Measurements from ENCODE around the gene MYH6.
"Not testable (repeated sequence)": the region's sequence is repeated elsewhere in the genome, so short reads cannot be mapped to it uniquely, and the experiment has no call there.

Gene MYH6

GRCh38 chr14:23388996-23389395 lies 19.1 kb downstream of the MYH6 start:
- no peak for DNase-seq (ENCODE audit: low read depth)
- TF ChIP-seq CTCF (conservative IDR thresholded peaks at IDR 0.05; ENCODE audit: low read length), result no peak
- H3K4me3 ChIP-seq (ENCODE audit: low read length), result no peak overlapping the region

- no peak for TF ChIP-seq CTCF (conservative IDR thresholded peaks at IDR 0.05; ENCODE audit: low read length)
- H3K4me3 ChIP-seq (ENCODE audit: low read length), result no peak overlapping the region
- no peak for DNase-seq (ENCODE audit: low read depth)
Measured at GRCh38 chr14:23387916-23388882, 19.9 kb downstream of the MYH6 start.

GRCh38 chr14:23386999-23387398 lies 21.1 kb downstream of the MYH6 start:
- TF ChIP-seq CTCF (conservative IDR thresholded peaks at IDR 0.05; ENCODE audit: low read length), result no peak
- DNase-seq (ENCODE audit: low read depth), result no peak
- H3K4me3 ChIP-seq (ENCODE audit: low read length), result no peak overlapping the region

GRCh38 chr14:23386266-23386657 lies 21.8 kb downstream of the MYH6 start:
- not testable (repeated sequence) for DNase-seq (ENCODE audit: low read depth)

GRCh38 chr14:23385642-23386265 lies 22.3 kb downstream of the MYH6 start:
- no peak for TF ChIP-seq CTCF (conservative IDR thresholded peaks at IDR 0.05; ENCODE audit: low read length)
- no peak overlapping the region for H3K4me3 ChIP-seq (ENCODE audit: low read length)
- no peak for DNase-seq (ENCODE audit: low read depth)

More at GRCh38 chr14:23386266-23386657, 21.8 kb downstream of the MYH6 start:
- not testable (repeated sequence) for H3K4me3 ChIP-seq (ENCODE audit: low read length)

GRCh38 chr14:23385244-23385641 lies 22.8 kb downstream of the MYH6 start:
- no peak for TF ChIP-seq CTCF (conservative IDR thresholded peaks at IDR 0.05; ENCODE audit: low read length)
- no peak for DNase-seq (ENCODE audit: low read depth)
- no peak overlapping the region for H3K4me3 ChIP-seq (ENCODE audit: low read length)

- no peak overlapping the region for H3K4me3 ChIP-seq (ENCODE audit: low read length)
- no peak for DNase-seq (ENCODE audit: low read depth)
- TF ChIP-seq CTCF (conservative IDR thresholded peaks at IDR 0.05; ENCODE audit: low read length), result no peak
Measured at GRCh38 chr14:23384364-23385080, 23.6 kb downstream of the MYH6 start.

All from AG10803 (cell line).